Measurements from ENCODE around the gene MACROD2. TPM values are rescaled to one million over a fixed set of nuclear protein-coding genes. Genes with fewer than 3 reads are reported as not detected.

The MACROD2 gene
- total RNA-seq, 1 experiment from 2014 or later, result 3.1 TPM

DNA sequence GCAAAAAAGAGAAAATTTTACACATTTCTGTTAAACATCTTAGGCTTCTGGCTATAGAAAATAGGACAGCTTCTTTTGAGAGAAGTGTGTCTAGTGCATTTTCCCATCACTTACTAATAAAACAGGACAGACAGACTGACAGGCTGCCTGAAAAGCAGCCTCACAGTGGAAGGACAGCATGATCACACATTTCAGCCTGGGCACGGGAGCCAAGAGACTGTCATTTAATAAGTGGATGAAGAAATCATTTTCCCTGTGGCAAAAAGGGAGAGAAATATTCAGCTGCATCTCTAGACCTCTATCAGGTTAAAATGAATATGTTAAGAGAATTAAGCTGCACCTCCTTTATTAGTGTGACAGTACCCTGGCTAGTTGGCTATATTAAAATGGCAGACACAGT lies 1617.5 kb downstream of the MACROD2 start:
- intact Hi-C loops (cut with micrococcal nuclease), result no loop called here
- Mint-ChIP-seq H3K9me3 (ENCODE audit: unreplicated experiment) (no peaks in the 10 kb centered on the region), H3K27me3 (ENCODE audit: insufficient read depth, unreplicated experiment) (no peaks in the 10 kb centered on the region), H3K4me1 (ENCODE audit: insufficient read depth, unreplicated experiment) (no peaks in the 10 kb centered on the region), H3K27ac (ENCODE audit: low read depth, unreplicated experiment) (no peak overlapping the region), H3K4me3 (ENCODE audit: unreplicated experiment) (no peak overlapping the region), H3K36me3 (ENCODE audit: insufficient read depth, unreplicated experiment) (no peaks in the 10 kb centered on the region)
- DNase-seq (ENCODE audit: unreplicated experiment), result no peak
- TF ChIP-seq, protein P1, sequence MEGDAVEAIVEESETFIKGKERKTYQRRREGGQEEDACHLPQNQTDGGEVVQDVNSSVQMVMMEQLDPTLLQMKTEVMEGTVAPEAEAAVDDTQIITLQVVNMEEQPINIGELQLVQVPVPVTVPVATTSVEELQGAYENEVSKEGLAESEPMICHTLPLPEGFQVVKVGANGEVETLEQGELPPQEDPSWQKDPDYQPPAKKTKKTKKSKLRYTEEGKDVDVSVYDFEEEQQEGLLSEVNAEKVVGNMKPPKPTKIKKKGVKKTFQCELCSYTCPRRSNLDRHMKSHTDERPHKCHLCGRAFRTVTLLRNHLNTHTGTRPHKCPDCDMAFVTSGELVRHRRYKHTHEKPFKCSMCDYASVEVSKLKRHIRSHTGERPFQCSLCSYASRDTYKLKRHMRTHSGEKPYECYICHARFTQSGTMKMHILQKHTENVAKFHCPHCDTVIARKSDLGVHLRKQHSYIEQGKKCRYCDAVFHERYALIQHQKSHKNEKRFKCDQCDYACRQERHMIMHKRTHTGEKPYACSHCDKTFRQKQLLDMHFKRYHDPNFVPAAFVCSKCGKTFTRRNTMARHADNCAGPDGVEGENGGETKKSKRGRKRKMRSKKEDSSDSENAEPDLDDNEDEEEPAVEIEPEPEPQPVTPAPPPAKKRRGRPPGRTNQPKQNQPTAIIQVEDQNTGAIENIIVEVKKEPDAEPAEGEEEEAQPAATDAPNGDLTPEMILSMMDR (IDR thresholded peaks at IDR 0.05; ENCODE audit: unreplicated experiment), result no peak
- ChIA-PET POLR2A (interaction anchor here (0.8 kb wide), 1 partner anchor 14 kb away, joined by 3 read pairs; no protein-coding TSS in a partner anchor), CTCF (interaction anchor here (1.2 kb wide), 1 partner anchor 97 kb away, joined by 3 read pairs; no protein-coding TSS in a partner anchor)
- BruUV-seq (replicated peaks), result no TSS peak

- DNase-seq (ENCODE audit: unreplicated experiment), result no peak
- intact Hi-C loops (cut with micrococcal nuclease), result no loop called here
- POLR2A ChIA-PET, result interaction anchor here (0.8 kb wide), 1 partner anchor 15 kb away, joined by 3 read pairs; no protein-coding TSS in a partner anchor
- no TSS peak for BruUV-seq (replicated peaks)
- TF ChIP-seq, protein P1 (IDR thresholded peaks at IDR 0.05; ENCODE audit: unreplicated experiment), result no peak
- no peak overlapping the region for H3K27ac Mint-ChIP-seq (ENCODE audit: low read depth, unreplicated experiment)
- H3K36me3 Mint-ChIP-seq (ENCODE audit: insufficient read depth, unreplicated experiment), result no peaks in the 10 kb centered on the region
- H3K4me1 Mint-ChIP-seq (ENCODE audit: insufficient read depth, unreplicated experiment), result no peaks in the 10 kb centered on the region
- CTCF ChIA-PET, result interaction anchor here (0.6 to 1.2 kb wide), 2 partner anchors 98 to 113 kb away, joined by 3 to 5 read pairs; no protein-coding TSS in a partner anchor
- H3K27me3 Mint-ChIP-seq (ENCODE audit: insufficient read depth, unreplicated experiment), result no peaks in the 10 kb centered on the region
- no peaks in the 10 kb centered on the region for H3K9me3 Mint-ChIP-seq (ENCODE audit: unreplicated experiment)
- no peak overlapping the region for H3K4me3 Mint-ChIP-seq (ENCODE audit: unreplicated experiment)
These were observed 1618.2 kb downstream of the MACROD2 start for GRCh38 chr20:15613530-15613929.

- H3K27me3 Mint-ChIP-seq (ENCODE audit: insufficient read depth, unreplicated experiment), result no peaks in the 10 kb centered on the region
- ChIA-PET CTCF (interaction anchor here (0.8 to 0.9 kb wide), 2 partner anchors 182 to 1280 kb away, joined by 3 to 4 read pairs; partner anchors contain the start of gene FLRT3), POLR2A (no interaction called here)
- no peak overlapping the region for H3K4me3 Mint-ChIP-seq (ENCODE audit: unreplicated experiment)
- intact Hi-C loops (cut with micrococcal nuclease), result no loop called here
- H3K27ac Mint-ChIP-seq (ENCODE audit: low read depth, unreplicated experiment), result no peak overlapping the region
- no peaks in the 10 kb centered on the region for H3K9me3 Mint-ChIP-seq (ENCODE audit: unreplicated experiment)
- H3K36me3 Mint-ChIP-seq (ENCODE audit: insufficient read depth, unreplicated experiment), result no peaks in the 10 kb centered on the region
- no TSS peak for BruUV-seq (replicated peaks)
- H3K4me1 Mint-ChIP-seq (ENCODE audit: insufficient read depth, unreplicated experiment), result peaks cover 5% of the 10 kb centered on the region
- no peak for DNase-seq (ENCODE audit: unreplicated experiment)
- TF ChIP-seq, protein P1 (IDR thresholded peaks at IDR 0.05; ENCODE audit: unreplicated experiment), result no peak
These were observed 1621.3 kb downstream of the MACROD2 start for GRCh38 chr20:15616626-15617025.

GRCh38 chr20:15618110-15618509 lies 1622.8 kb downstream of the MACROD2 start:
- Mint-ChIP-seq H3K9me3 (ENCODE audit: unreplicated experiment) (no peaks in the 10 kb centered on the region), H3K27me3 (ENCODE audit: insufficient read depth, unreplicated experiment) (no peaks in the 10 kb centered on the region), H3K4me3 (ENCODE audit: unreplicated experiment) (no peak overlapping the region), H3K36me3 (ENCODE audit: insufficient read depth, unreplicated experiment) (no peaks in the 10 kb centered on the region), H3K4me1 (ENCODE audit: insufficient read depth, unreplicated experiment) (peaks cover 5% of the 10 kb centered on the region), H3K27ac (ENCODE audit: low read depth, unreplicated experiment) (no peak overlapping the region)
- BruUV-seq (replicated peaks), result no TSS peak
- no peak for DNase-seq (ENCODE audit: unreplicated experiment)
- ChIA-PET CTCF (no interaction called here), POLR2A (no interaction called here)
- intact Hi-C loops (cut with micrococcal nuclease), result no loop called here
- TF ChIP-seq, protein P1 (IDR thresholded peaks at IDR 0.05; ENCODE audit: unreplicated experiment), result no peak

Data from MCF 10A (cell line).